ENCODE results near the gene STAC3. TPM values are rescaled to one million over a fixed set of nuclear protein-coding genes. Genes with fewer than 3 reads are reported as not detected.

The STAC3 gene
- total and polyA plus RNA-seq, 2 of the 13 experiments (the other 11 are each of a cell fraction or from before 2014, with no cell fraction given): 0.18 to 0.22 TPM

- TF ChIP-seq PBX2 (CRISPR knock-in tag; IDR thresholded peaks at IDR 0.05): no peak
- no peak for TF ChIP-seq RFXANK (CRISPR knock-in tag; IDR thresholded peaks at IDR 0.05)
Observed at GRCh38 chr12:57220770-57221168, 30.2 kb downstream of the STAC3 start (continued).

- ATAC-seq (no peak), DNase-seq (ENCODE audit: low spot score) (no peak), FAIRE-seq (no peak)
- no peak overlapping the region for H3K4me3 ChIP-seq (replicated peaks in 1 of 3; ENCODE audit: insufficient read depth in 1 of 3, low read depth in 2 of 3, low read length in 3 of 3)
- H2AFZ ChIP-seq (ENCODE audit: low read length): no peak overlapping the region
- no peaks in the 10 kb centered on the region for H3K36me3 ChIP-seq (replicated peaks in 1 of 2; ENCODE audit: control insufficient read depth in 1 of 2, insufficient read depth in 2 of 2, low read length in 2 of 2)
- no peaks in the 10 kb centered on the region for H4K20me1 ChIP-seq (ENCODE audit: insufficient read depth, low read length)
- no peak overlapping the region for H3K4me2 ChIP-seq (ENCODE audit: low read depth, low read length)
- BruUV-seq (replicated peaks): no TSS peak
- 21% methylated on average over 31 of the region's 38 CpGs for WGBS (ENCODE audit: low lambda C conversion rate)
- no peak for TF ChIP-seq ZNF891 (CRISPR knock-in tag; IDR thresholded peaks at IDR 0.05)
- no peak for TF ChIP-seq ZNF510 (CRISPR knock-in tag; IDR thresholded peaks at IDR 0.05; ENCODE audit: low read depth)
- no peak for TF ChIP-seq ZNF224 (CRISPR knock-in tag; IDR thresholded peaks at IDR 0.05)
- no peak for TF ChIP-seq EHMT2 (IDR thresholded peaks at IDR 0.05; ENCODE audit: borderline replicate concordance, low read depth, low read length)
- TF ChIP-seq TOPORS (CRISPR knock-in tag; IDR thresholded peaks at IDR 0.05): no peak
- TF ChIP-seq TERF1 (CRISPR knock-in tag; IDR thresholded peaks at IDR 0.05): no peak
- no peak for TF ChIP-seq ZNF567 (CRISPR knock-in tag; IDR thresholded peaks at IDR 0.05; ENCODE audit: borderline replicate concordance)
- TF ChIP-seq ZFP36L1 (CRISPR knock-in tag; IDR thresholded peaks at IDR 0.05): no peak
- TF ChIP-seq TCF7 (IDR thresholded peaks at IDR 0.05; ENCODE audit: low read depth): no peak
- TF ChIP-seq HOXA3 (CRISPR knock-in tag; IDR thresholded peaks at IDR 0.05): no peak
- TF ChIP-seq SNRNP70 (IDR thresholded peaks at IDR 0.05; ENCODE audit: low read depth, low read length): no peak
- no peak for TF ChIP-seq ATF7-NPFF (CRISPR knock-in tag; IDR thresholded peaks at IDR 0.05; ENCODE audit: low read depth)
- no peak for TF ChIP-seq ZNF547 (CRISPR knock-in tag; IDR thresholded peaks at IDR 0.05)
- TF ChIP-seq REL (CRISPR knock-in tag; conservative IDR thresholded peaks at IDR 0.05): no peak
- TF ChIP-seq ZNF589 (CRISPR knock-in tag; conservative IDR thresholded peaks at IDR 0.05): no peak
- no peak for TF ChIP-seq SP2 (CRISPR knock-in tag; IDR thresholded peaks at IDR 0.05)
- no peak overlapping the region for H3K27ac ChIP-seq (ENCODE audit: extremely low read length, insufficient read depth, low read length)
- H3K9me3 ChIP-seq (ENCODE audit: low read length): no peaks in the 10 kb centered on the region
- POLR2A ChIA-PET: interaction anchor here (0.6 to 1.5 kb wide), 4 partner anchors 10 to 123 kb away, joined by 3 to 9 read pairs (median 3); partner anchors contain the start of gene SHMT2
- peaks cover 53% of the 10 kb centered on the region for H3K4me1 ChIP-seq (ENCODE audit: insufficient read depth, low read length)
- intact Hi-C loops (cut with micrococcal nuclease; ENCODE audit: unreplicated experiment): no loop called here
- in situ Hi-C loops (cut with HindIII; ENCODE audit: extremely low pct_ligation_motif_present, low pct_unique_long_range_greater_than_20kb): no loop called here
- CTCF ChIA-PET (ENCODE audit: low intra/inter-chr PET ratio, low total read pairs): no interaction called here
- peaks cover 20 to 86% of the 10 kb centered on the region in 2 experiments; a peak in 4 of 5 replicates for H3K27me3 ChIP-seq (ENCODE audit: control insufficient read depth in 1 of 2, insufficient read depth in 2 of 2, low read length in 2 of 2)
- H3K9ac ChIP-seq (ENCODE audit: insufficient read depth, low read depth, low read length): no peak overlapping the region
- H3K79me2 ChIP-seq (ENCODE audit: insufficient read depth, low read length): no peaks in the 10 kb centered on the region
Observed at GRCh38 chr12:57219993-57220754, 30.8 kb downstream of the STAC3 start.
